Endothelial cell of umbilical vein (primary cell): ENCODE data around the gene PRICKLE4.

Source experiments
- EZH2 ChIP-seq: IDR thresholded peaks from 2 replicates; pipeline ENCODE4 v1.6.1; 2012; ENCODE audit warnings: borderline replicate concordance, low read depth, mild to moderate bottlenecking, moderate library complexity, low read length, inconsistent platforms; ENCODE audit not compliant: severe bottlenecking
- FOS ChIP-seq: IDR thresholded peaks from 2 replicates; pipeline ENCODE4 v1.6.1; 2011; ENCODE audit warnings: mild to moderate bottlenecking, low read length, moderate library complexity, borderline replicate concordance; ENCODE audit not compliant: insufficient read depth
- GATA2 ChIP-seq: IDR thresholded peaks from 2 replicates; pipeline ENCODE4 v1.7.0; 2011; ENCODE audit warnings: low read depth, mild to moderate bottlenecking, moderate library complexity, mixed read lengths, low read length; ENCODE audit not compliant: insufficient read length, insufficient read depth
- MAX ChIP-seq: IDR thresholded peaks from 2 replicates; pipeline ENCODE4 v1.6.1; 2011; ENCODE audit not compliant: insufficient read depth, insufficient read length
- POLR2A ChIP-seq: IDR thresholded peaks from 2 replicates; pipeline ENCODE4 v1.6.1; 2012; ENCODE audit warnings: low read depth, mild to moderate bottlenecking, control low read depth, low read length
- POLR2AphosphoS5 ChIP-seq: IDR thresholded peaks from 2 replicates; pipeline ENCODE4 v1.6.1; 2012; ENCODE audit warnings: low read depth, mild to moderate bottlenecking, control low read depth, low read length, moderate library complexity; ENCODE audit not compliant: insufficient read depth
- TF ChIP-seq, protein P1 (sequence below), 2 donors: IDR thresholded peaks; 1 replicate in 1 of 2; 2 replicates in 1 of 2; pipeline ENCODE4 v1.5.1; 2011; ENCODE audit warnings: low read length in 2 of 2, mild to moderate bottlenecking in 2 of 2, moderate library complexity in 2 of 2, control low read depth in 1 of 2, inconsistent platforms in 1 of 2, low read depth in 1 of 2; ENCODE audit not compliant: insufficient read depth in 1 of 2; ENCODE audit errors: extremely low read depth in 1 of 2

DNA sequence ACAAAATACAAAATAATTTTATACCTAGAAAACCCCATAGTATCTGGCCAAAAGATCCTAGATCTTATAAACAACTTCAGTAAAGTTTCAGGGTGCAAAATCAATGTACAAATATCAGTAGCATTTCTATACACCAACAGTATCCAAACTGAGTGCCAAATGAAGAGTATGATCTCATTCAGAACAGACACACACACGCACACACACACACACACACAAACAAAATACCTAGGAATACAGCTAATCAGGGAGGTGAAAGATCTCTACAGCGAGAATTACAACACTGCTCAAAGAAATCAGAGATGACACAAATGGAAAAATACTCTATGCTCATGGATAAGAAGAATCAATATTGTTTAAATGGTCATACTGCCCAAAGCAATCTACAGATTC lies 56.1 kb downstream of the PRICKLE4 start:
- TF ChIP-seq, protein P1, sequence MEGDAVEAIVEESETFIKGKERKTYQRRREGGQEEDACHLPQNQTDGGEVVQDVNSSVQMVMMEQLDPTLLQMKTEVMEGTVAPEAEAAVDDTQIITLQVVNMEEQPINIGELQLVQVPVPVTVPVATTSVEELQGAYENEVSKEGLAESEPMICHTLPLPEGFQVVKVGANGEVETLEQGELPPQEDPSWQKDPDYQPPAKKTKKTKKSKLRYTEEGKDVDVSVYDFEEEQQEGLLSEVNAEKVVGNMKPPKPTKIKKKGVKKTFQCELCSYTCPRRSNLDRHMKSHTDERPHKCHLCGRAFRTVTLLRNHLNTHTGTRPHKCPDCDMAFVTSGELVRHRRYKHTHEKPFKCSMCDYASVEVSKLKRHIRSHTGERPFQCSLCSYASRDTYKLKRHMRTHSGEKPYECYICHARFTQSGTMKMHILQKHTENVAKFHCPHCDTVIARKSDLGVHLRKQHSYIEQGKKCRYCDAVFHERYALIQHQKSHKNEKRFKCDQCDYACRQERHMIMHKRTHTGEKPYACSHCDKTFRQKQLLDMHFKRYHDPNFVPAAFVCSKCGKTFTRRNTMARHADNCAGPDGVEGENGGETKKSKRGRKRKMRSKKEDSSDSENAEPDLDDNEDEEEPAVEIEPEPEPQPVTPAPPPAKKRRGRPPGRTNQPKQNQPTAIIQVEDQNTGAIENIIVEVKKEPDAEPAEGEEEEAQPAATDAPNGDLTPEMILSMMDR (IDR thresholded peaks at IDR 0.05; ENCODE audit: extremely low read depth in 1 of 2, insufficient read depth in 1 of 2, low read depth in 1 of 2, low read length in 2 of 2): no peak
- TF ChIP-seq POLR2A: no peak
- no peak for TF ChIP-seq EZH2
- TF ChIP-seq MAX: no peak
- no peak for TF ChIP-seq POLR2AphosphoS5
- no peak for TF ChIP-seq FOS
- TF ChIP-seq GATA2: no peak
